Left forelimb (tissue), 1 donor: ENCODE results near the gene NDUFS6.
"Not testable (repeated sequence)": the region's sequence is repeated elsewhere in the genome, so short reads cannot be mapped to it uniquely, and the experiment has no call there.

Source experiments
- DNase-seq: peaks from one replicate; pipeline ENCODE4 v3.0.0-alpha.2; 2018; ENCODE audit warnings: low spot score

Gene NDUFS6

GRCh38 chr5:1833264-1834021, 32.2 kb downstream of the NDUFS6 start:
- no peak for DNase-seq

- DNase-seq = no peak
These were observed 32.9 kb downstream of the NDUFS6 start for GRCh38 chr5:1834022-1834551.

- peak; percentile 60 for DNase-seq
These were observed 33.7 kb downstream of the NDUFS6 start for GRCh38 chr5:1834721-1835429.

- peak; percentile 50 for DNase-seq
These were observed 34.2 kb downstream of the NDUFS6 start for GRCh38 chr5:1835431-1835830.

GRCh38 chr5:1836176-1836890, 35.1 kb downstream of the NDUFS6 start:
- no peak for DNase-seq

- no peak for DNase-seq
These were observed 36.0 kb downstream of the NDUFS6 start for GRCh38 chr5:1836891-1837880.

- no peak for DNase-seq
These were observed 36.8 kb downstream of the NDUFS6 start for GRCh38 chr5:1838013-1838412.

- no peak for DNase-seq
These were observed 38.9 kb downstream of the NDUFS6 start for GRCh38 chr5:1840071-1840547.

- no peak for DNase-seq
These were observed 39.7 kb downstream of the NDUFS6 start for GRCh38 chr5:1840741-1841521.

GRCh38 chr5:1842004-1842819, 41.0 kb downstream of the NDUFS6 start:
- no peak for DNase-seq

GRCh38 chr5:1843761-1844160, 42.6 kb downstream of the NDUFS6 start:
- DNase-seq = not testable (repeated sequence)

- no peak for DNase-seq
These were observed 43.7 kb downstream of the NDUFS6 start for GRCh38 chr5:1844708-1845436.

GRCh38 chr5:1845696-1846095, 44.5 kb downstream of the NDUFS6 start:
- DNase-seq = no peak

- DNase-seq = no peak
These were observed 45.4 kb downstream of the NDUFS6 start for GRCh38 chr5:1846583-1846982.

GRCh38 chr5:1847056-1847455, 45.8 kb downstream of the NDUFS6 start:
- no peak for DNase-seq

GRCh38 chr5:1847611-1848010, 46.4 kb downstream of the NDUFS6 start:
- no peak for DNase-seq

- no peak for DNase-seq
These were observed 49.3 kb downstream of the NDUFS6 start for GRCh38 chr5:1850324-1851154.
